Measurements from ENCODE around the gene RNF214. TPM values are rescaled to one million over a fixed set of nuclear protein-coding genes. Genes with fewer than 3 reads are reported as not detected.
A peak's percentile ranks its signal among the peaks of the same experiment; 100 is the strongest.

RNF214 gene
- total RNA-seq, 1 donor from 2014 or later = 18.5 TPM

DNA sequence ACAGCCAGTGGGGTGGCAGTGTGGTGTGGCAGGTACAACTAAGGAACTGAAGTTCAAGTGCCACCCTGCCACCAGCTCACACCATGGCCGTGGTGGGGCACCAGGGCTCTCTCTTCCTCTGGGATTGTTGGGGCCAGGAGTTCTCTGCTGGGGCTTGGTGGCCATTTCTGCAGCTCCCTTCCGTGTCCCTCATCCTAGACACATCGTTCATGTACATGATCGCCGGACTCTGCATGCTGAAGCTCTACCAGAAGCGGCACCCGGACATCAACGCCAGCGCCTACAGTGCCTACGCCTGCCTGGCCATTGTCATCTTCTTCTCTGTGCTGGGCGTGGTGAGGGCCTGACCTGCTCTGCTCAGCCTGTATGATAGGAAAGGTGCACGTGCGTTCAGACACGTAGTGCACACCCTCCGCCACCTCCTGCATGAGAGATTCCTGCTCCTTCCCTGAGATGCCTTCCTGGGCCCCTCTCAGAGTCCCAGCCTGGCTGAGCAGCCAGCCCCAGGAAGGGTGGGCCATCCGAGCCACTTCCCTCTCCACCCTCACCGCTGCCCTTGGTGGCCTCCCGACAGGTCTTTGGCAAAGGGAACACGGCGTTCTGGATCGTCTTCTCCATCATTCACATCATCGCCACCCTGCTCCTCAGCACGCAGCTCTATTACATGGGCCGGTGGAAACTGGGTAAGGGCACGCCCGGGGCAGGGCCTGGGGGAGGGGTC is 40.6 kb upstream of the RNF214 start:
- H3K9me3 Mint-ChIP-seq = no peaks in the 10 kb centered on the region
- no peaks in the 10 kb centered on the region for H3K4me1 Mint-ChIP-seq (ENCODE audit: low read depth)
- peaks cover 12% of the 10 kb centered on the region for H3K36me3 Mint-ChIP-seq (ENCODE audit: low read depth)
- no peak overlapping the region for H3K27ac Mint-ChIP-seq
- no peak for DNase-seq (ENCODE audit: low spot score)
- intact Hi-C loops (cut with micrococcal nuclease) = no loop called here
- H3K4me3 Mint-ChIP-seq = no peak overlapping the region
- no peaks in the 10 kb centered on the region for H3K27me3 Mint-ChIP-seq (ENCODE audit: insufficient read depth)

DNA sequence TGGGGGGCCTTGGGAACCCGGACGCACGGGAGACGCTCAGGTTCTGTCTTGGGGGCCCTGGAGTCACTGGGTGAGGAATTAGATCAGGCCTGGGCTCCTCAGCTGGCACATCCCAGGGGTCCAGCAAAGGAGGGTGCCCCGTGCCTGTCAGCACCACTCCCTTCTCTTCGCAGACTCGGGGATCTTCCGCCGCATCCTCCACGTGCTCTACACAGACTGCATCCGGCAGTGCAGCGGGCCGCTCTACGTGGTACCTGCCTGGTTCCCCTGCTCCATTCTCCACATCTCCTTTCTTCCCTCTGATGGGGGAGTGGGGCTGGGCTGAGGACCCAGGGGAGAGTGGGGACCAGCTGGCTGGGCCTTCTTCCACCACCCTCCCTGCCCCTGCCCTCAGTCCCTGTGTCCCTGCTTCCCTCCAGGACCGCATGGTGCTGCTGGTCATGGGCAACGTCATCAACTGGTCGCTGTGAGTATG is 40.0 kb upstream of the RNF214 start:
- intact Hi-C loops (cut with micrococcal nuclease) = no loop called here
- H3K27ac Mint-ChIP-seq = no peak overlapping the region
- H3K36me3 Mint-ChIP-seq (ENCODE audit: low read depth) = peaks cover 10% of the 10 kb centered on the region
- no peaks in the 10 kb centered on the region for H3K4me1 Mint-ChIP-seq (ENCODE audit: low read depth)
- H3K9me3 Mint-ChIP-seq = no peaks in the 10 kb centered on the region
- no peak for DNase-seq (ENCODE audit: low spot score)
- no peak overlapping the region for H3K4me3 Mint-ChIP-seq
- no peaks in the 10 kb centered on the region for H3K27me3 Mint-ChIP-seq (ENCODE audit: insufficient read depth)

DNA sequence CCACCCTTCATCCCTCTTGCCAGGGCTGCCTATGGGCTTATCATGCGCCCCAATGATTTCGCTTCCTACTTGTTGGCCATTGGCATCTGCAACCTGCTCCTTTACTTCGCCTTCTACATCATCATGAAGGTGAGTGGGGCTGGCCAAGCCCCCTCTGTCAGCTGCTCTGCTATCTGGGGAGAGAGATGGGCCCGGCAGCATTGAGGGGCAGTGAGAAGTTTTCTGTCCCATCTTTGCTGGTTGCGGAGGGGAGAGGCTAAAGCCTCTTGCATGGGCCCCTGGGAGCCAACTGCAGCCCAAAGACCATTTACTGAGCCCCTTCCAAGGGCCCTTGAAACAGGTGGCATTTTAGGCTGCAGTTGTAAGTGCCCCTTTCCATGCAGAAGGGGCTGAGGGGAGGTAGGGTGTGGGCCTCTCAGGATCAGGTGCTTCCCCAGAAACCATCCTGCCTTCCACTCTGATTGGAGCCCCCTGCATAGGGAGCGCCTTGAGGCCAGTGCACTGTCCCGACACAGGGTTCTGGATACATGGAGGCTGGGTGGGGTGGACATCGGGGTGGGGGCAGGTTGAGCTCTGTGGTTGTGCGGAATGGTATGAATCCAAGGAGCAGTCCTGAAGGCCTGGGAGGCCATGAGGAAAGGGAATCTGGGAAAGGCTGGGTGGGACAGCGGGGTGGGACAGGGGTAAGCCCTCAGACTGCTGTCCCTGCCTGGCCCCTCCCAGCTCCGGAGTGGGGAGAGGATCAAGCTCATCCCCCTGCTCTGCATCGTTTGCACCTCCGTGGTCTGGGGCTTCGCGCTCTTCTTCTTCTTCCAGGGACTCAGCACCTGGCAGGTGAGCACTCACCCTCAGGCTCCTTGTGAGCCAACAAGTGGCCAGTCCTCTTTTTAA is 39.1 kb upstream of the RNF214 start:
- Mint-ChIP-seq H3K27me3 (ENCODE audit: insufficient read depth) (no peaks in the 10 kb centered on the region), H3K9me3 (no peaks in the 10 kb centered on the region), H3K36me3 (ENCODE audit: low read depth) (peaks cover 8% of the 10 kb centered on the region), H3K27ac (no peak overlapping the region), H3K4me1 (ENCODE audit: low read depth) (no peaks in the 10 kb centered on the region), H3K4me3 (no peak overlapping the region)
- intact Hi-C loops (cut with micrococcal nuclease) = no loop called here
- no peak for DNase-seq (ENCODE audit: low spot score)

DNA sequence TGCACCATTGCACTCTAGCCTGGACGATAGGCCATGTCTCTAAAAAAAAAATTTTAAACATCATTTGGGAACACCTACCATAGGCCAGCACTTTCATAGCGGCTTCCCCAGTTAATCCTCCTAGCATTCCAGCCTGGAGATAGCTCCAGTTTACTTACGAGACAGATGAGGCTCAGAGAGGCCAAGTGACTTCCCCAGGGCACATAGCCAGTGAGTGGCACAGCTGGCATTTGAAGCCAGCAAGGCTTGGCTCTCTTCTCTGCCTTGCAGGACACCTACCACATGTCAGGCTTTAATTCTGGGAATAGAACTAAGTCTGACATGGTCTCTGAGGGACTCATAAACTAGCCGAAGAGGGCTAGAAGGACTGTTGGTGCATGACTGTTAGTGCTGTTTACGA is 38.2 kb upstream of the RNF214 start:
- Mint-ChIP-seq H3K4me1 (ENCODE audit: low read depth) (no peaks in the 10 kb centered on the region), H3K27ac (no peak overlapping the region), H3K36me3 (ENCODE audit: low read depth) (peaks cover 10% of the 10 kb centered on the region), H3K9me3 (no peaks in the 10 kb centered on the region), H3K27me3 (ENCODE audit: insufficient read depth) (no peaks in the 10 kb centered on the region), H3K4me3 (no peak overlapping the region)
- no peak for DNase-seq (ENCODE audit: low spot score)
- intact Hi-C loops (cut with micrococcal nuclease) = no loop called here

DNA sequence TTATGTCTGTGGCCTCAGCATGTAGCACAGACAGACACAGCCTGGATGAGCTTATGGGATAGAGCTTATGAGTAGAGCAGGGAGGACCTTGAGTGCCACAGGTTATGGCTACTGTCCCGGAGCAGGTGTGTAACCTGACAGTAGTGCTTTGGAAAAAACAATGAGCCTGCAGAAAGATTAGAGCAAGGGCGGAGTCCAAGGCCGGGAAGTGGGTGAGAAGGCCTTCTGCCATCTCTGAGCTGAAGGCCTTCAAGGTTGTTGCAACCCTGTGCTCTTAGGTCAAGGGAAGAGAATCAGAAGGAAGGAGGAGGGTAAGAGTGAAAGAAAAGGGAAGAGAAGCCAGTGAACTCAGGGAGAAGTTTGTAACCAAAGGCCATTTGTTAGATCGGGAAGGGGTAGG is 37.2 kb upstream of the RNF214 start:
- peak overlapping the region; percentile 14 for H3K27ac Mint-ChIP-seq
- DNase-seq (ENCODE audit: low spot score) = no peak

DNA sequence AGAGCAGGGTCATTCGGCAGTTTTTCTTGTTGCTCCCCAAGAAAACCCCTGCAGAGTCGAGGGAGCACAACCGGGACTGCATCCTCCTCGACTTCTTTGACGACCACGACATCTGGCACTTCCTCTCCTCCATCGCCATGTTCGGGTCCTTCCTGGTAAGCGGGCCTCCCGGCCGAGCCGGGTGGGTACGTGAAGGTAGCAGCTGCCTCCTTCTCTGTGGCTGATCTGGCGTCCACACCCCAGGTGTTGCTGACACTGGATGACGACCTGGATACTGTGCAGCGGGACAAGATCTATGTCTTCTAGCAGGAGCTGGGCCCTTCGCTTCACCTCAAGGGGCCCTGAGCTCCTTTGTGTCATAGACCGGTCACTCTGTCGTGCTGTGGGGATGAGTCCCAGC is 36.7 kb upstream of the RNF214 start:
- Mint-ChIP-seq H3K4me3 (no peak overlapping the region), H3K9me3 (no peaks in the 10 kb centered on the region), H3K27ac (no peak overlapping the region), H3K4me1 (ENCODE audit: low read depth) (no peaks in the 10 kb centered on the region), H3K36me3 (ENCODE audit: low read depth) (peaks cover 6% of the 10 kb centered on the region), H3K27me3 (ENCODE audit: insufficient read depth) (no peaks in the 10 kb centered on the region)
- intact Hi-C loops (cut with micrococcal nuclease) = no loop called here
- no peak for DNase-seq (ENCODE audit: low spot score)

More for the DNA sequence above, 37.2 kb upstream of the RNF214 start:
- H3K27me3 Mint-ChIP-seq (ENCODE audit: insufficient read depth) = no peaks in the 10 kb centered on the region
- no peak overlapping the region for H3K4me3 Mint-ChIP-seq
- intact Hi-C loops (cut with micrococcal nuclease) = no loop called here
- no peaks in the 10 kb centered on the region for H3K4me1 Mint-ChIP-seq (ENCODE audit: low read depth)
- H3K9me3 Mint-ChIP-seq = no peaks in the 10 kb centered on the region
- H3K36me3 Mint-ChIP-seq (ENCODE audit: low read depth) = peaks cover 10% of the 10 kb centered on the region

DNA sequence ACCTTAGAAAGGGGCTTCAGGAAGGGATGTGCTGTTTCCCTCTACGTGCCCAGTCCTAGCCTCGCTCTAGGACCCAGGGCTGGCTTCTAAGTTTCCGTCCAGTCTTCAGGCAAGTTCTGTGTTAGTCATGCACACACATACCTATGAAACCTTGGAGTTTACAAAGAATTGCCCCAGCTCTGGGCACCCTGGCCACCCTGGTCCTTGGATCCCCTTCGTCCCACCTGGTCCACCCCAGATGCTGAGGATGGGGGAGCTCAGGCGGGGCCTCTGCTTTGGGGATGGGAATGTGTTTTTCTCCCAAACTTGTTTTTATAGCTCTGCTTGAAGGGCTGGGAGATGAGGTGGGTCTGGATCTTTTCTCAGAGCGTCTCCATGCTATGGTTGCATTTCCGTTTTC is 35.5 kb upstream of the RNF214 start:
- intact Hi-C loops (cut with micrococcal nuclease) = no loop called here
- Mint-ChIP-seq H3K27me3 (ENCODE audit: insufficient read depth) (no peaks in the 10 kb centered on the region), H3K4me3 (no peak overlapping the region), H3K4me1 (ENCODE audit: low read depth) (no peaks in the 10 kb centered on the region), H3K9me3 (no peaks in the 10 kb centered on the region), H3K27ac (no peak overlapping the region), H3K36me3 (ENCODE audit: low read depth) (peaks cover 6% of the 10 kb centered on the region)
- DNase-seq (ENCODE audit: low spot score) = no peak

DNA sequence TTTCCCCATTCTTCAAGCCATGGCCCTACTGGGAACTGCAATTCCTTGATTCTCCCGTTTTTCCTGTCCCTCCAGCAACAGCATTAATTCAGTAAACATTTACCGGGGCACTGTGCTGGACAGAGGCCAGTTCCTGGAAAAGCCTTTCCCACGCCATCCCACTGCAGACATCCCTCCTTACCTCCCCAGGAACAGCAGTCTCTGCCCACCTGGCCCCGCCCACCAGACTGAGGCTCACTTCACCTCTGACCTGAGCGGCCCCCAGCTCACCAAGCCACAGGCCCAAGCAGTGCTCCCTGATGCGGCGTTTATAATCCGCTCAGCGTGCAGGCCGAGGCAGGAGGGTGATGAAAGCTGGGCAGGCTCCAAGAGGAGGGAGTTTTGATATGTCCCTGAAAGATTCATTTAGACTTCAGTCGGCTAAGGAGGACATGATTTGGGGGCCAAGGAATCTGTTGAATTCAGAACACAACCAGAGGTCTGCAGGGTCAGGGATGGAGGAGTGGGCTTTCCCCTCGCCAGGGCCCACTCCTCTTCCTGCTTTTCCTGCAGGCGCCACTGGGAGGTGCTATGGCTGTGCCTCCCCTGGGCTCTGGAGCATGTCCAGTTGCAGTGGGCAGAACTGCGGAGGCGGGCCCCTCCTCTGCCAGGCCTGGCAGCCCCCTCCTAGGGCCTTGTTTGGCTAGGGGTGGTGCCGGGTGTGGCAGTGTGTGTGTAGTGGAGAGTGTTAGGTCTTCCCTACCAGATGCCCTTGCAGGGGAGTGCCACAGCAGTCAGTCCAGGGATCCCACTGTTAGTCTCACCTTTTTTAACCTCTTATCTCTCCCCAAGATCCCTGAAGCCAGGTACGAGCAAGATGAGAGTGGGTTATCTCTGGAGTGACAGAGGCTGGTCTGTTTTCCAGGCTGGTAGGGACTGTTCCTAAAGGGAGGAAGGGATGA is 34.7 kb upstream of the RNF214 start:
- no peak overlapping the region for H3K4me3 Mint-ChIP-seq
- intact Hi-C loops (cut with micrococcal nuclease) = no loop called here
- no peaks in the 10 kb centered on the region for H3K9me3 Mint-ChIP-seq
- no peaks in the 10 kb centered on the region for H3K27me3 Mint-ChIP-seq (ENCODE audit: insufficient read depth)
- peaks cover 6% of the 10 kb centered on the region for H3K36me3 Mint-ChIP-seq (ENCODE audit: low read depth)
- H3K27ac Mint-ChIP-seq = no peak overlapping the region
- DNase-seq (ENCODE audit: low spot score) = no peak
- no peaks in the 10 kb centered on the region for H3K4me1 Mint-ChIP-seq (ENCODE audit: low read depth)

DNA sequence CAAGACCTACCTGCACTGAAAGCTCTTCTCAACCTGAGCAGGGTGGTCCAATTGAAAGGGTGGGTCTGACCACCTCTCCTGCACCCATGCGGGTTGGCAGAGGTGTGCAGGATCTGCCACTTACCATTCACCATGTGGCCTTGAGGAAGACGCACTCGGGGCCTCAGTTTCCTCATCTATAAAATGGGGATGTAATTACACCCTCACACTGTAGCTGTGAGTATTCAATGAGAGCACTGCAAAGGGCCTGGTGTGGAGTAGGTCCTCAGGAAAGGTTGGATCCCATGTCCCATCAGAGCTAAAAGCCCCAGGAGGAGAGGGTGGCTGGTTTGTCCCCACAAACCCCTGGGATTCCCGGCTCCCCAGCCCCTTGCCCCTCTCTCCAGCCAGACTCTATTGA is 33.9 kb upstream of the RNF214 start:
- DNase-seq (ENCODE audit: low spot score) = no peak
- Mint-ChIP-seq H3K27me3 (ENCODE audit: insufficient read depth) (no peaks in the 10 kb centered on the region), H3K9me3 (no peaks in the 10 kb centered on the region), H3K4me1 (ENCODE audit: low read depth) (no peaks in the 10 kb centered on the region), H3K27ac (no peak overlapping the region), H3K36me3 (ENCODE audit: low read depth) (peaks cover 8% of the 10 kb centered on the region), H3K4me3 (no peak overlapping the region)
- intact Hi-C loops (cut with micrococcal nuclease) = no loop called here

DNA sequence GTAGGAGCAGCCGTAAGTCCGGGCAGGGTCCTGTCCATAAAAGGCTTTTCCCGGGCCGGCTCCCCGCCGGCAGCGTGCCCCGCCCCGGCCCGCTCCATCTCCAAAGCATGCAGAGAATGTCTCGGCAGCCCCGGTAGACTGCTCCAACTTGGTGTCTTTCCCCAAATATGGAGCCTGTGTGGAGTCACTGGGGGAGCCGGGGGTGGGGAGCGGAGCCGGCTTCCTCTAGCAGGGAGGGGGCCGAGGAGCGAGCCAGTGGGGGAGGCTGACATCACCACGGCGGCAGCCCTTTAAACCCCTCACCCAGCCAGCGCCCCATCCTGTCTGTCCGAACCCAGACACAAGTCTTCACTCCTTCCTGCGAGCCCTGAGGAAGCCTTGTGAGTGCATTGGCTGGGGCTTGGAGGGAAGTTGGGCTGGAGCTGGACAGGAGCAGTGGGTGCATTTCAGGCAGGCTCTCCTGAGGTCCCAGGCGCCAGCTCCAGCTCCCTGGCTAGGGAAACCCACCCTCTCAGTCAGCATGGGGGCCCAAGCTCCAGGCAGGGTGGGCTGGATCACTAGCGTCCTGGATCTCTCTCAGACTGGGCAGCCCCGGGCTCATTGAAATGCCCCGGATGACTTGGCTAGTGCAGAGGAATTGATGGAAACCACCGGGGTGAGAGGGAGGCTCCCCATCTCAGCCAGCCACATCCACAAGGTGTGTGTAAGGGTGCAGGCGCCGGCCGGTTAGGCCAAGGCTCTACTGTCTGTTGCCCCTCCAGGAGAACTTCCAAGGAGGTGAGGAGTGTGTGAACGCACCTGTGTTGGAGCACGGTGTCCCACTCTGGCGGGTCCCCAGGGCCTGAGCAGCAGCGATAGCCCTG is 33.2 kb upstream of the RNF214 start, which contains the start of gene TAGLN:
Gene TAGLN, plus strand, starts transcription at position 318 of the 863 bp plus-strand sequence. CDS start 3,644 bp downstream, outside the sequence.
- intact Hi-C loops (cut with micrococcal nuclease) = no loop called here
- no peak for DNase-seq (ENCODE audit: low spot score)
- no peaks in the 10 kb centered on the region for H3K27me3 Mint-ChIP-seq (ENCODE audit: insufficient read depth)
- no peak within 1 kb of the TSS for H3K4me3 Mint-ChIP-seq
- peaks cover 12% of the 10 kb centered on the region for H3K36me3 Mint-ChIP-seq (ENCODE audit: low read depth)
- H3K27ac Mint-ChIP-seq = no peak within 1 kb of the TSS
- H3K4me1 Mint-ChIP-seq (ENCODE audit: low read depth) = no peaks in the 10 kb centered on the region
- no peaks in the 10 kb centered on the region for H3K9me3 Mint-ChIP-seq

DNA sequence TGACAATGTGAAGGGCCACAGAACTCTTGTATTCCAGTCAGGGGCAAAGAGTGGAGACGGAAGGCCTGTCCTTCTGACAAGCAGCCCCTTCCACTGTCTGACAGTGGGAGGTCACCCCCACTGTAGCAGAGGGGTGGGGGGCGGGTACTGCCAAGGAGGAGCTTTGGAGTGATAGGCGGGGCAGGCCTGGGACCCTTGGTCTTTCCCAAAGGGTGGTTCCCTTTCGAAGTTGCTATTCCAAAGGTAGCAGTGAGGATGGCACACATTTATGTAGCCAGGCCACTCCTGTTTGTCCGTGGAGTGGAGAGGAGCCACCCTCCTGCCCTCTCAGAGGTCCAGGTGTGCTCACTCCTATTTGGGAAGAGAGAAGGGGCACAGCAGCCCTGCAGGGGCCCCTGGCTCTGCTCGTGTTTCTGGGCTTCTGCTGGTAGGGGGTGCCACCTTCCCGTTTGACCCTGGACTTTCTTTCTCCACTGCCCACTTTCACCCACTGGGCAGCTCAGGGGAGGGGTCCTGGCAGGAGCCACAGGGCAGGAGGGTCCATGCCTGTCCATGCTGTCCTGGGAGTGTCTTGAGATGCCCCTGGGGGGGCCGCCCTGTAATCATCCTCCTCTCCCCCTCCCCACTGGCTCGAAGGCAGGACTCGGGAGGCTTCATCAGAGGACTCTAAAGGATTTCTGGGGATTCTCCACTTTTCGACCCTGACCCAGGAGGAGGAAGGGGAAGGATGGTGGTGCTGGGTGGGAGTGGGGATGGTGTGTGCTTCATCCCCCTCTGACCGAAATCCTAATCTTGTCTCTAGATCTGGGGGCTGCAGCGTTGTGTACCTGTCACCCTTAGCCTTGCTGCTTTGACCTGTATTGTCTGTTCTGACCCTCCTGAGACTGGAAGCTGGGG is 32.3 kb upstream of the RNF214 start:
- Mint-ChIP-seq H3K4me3 (no peak overlapping the region), H3K27me3 (ENCODE audit: insufficient read depth) (no peaks in the 10 kb centered on the region), H3K4me1 (ENCODE audit: low read depth) (no peaks in the 10 kb centered on the region), H3K27ac (no peak overlapping the region), H3K36me3 (ENCODE audit: low read depth) (peaks cover 16% of the 10 kb centered on the region), H3K9me3 (no peaks in the 10 kb centered on the region)
- no peak for DNase-seq (ENCODE audit: low spot score)
- intact Hi-C loops (cut with micrococcal nuclease) = no loop called here

All from activated T-helper 1 cell treated with anti-CD3 and anti-CD28 coated beads, Interleukin-12 subunit alpha, Interleukin-12 subunit beta, Interleukin-2, Interleukin-4 antibody, amounts not matched to agents 30 ng/mL and 10 ng/mL and 1 ng/mL, durations not matched to agents 14 hours and 24 hours and 36 hours (primary cell).